ENCODE results near the gene HACD2.

GRCh38 chr3:123479891-123480290, 105.0 kb downstream of the HACD2 start:
- TF ChIP-seq CTCF (IDR thresholded peaks at IDR 0.05) (no peak), NFE2L2 (conservative IDR thresholded peaks at IDR 0.05; ENCODE audit: low read length) (no peak), POLR2A (IDR thresholded peaks at IDR 0.05; ENCODE audit: low read length) (no peak), SREBF2 (IDR thresholded peaks at IDR 0.05) (no peak)

All from A549 (cell line).